ENCODE data around the gene PPP1R1A.
A peak's percentile ranks its signal among the peaks of the same experiment; 100 is the strongest.

The PPP1R1A gene, protein sequence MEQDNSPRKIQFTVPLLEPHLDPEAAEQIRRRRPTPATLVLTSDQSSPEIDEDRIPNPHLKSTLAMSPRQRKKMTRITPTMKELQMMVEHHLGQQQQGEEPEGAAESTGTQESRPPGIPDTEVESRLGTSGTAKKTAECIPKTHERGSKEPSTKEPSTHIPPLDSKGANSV

DNA sequence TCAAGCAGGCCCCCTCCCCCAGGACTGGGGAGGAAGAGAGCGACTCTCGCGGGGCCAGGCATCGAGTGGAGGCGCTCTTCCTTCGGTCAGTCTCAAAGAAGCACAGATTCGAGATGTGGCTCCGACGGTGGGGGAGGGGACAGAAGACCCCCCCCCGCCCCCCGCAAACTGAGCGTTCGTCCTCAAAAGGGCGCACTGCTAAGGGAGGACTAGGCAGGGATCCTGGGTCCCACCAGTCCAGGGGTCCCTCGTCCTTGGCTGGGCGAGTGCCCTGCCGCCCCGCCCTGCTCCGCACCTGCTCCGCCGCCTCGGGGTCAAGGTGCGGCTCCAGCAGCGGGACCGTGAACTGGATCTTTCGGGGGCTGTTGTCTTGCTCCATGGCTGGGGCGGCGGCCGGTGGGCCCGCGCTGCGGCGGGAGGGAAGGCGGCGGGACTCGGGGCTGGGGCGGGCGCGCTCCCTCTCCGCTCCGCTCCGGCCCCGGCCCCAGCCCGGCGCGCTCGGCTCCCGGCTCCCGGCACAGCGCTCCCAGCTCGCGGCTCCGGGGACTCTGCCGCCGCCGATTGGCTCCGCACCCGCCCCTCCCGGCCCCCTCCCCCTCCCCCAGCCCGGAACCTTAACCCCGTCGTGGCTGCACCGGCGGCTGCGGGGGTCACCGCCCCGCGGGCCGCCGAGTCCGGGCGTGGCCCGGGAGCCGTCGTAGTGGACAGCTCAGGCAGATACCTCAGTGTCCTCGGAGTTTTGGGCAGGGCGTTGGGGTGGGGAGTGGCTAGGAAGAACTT is at the start of gene PPP1R1A:
Gene PPP1R1A (minus strand): TSS at position 550 of the 780 bp plus-strand sequence. CDS start 171 bp downstream, at position 379.
- FAIRE-seq, result no peak

DNA sequence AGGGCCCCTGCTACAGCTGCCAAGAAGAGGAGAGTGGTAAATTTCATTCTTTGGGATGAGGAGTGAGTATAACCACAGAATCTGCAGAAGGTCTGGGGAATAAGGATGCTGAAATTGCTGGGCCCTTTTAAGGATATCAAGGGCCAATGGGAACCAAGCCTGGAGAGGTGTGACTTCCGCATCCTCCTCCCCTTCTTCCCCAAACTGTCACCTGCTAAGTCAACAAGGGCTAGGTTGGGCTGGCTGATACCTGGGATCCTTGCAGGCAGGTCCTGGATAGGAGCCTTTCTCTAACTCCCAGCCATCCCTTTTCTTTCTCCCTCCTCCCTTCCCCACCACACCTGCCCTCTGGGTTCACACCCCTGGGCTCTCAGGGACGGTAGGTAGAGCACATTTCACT is 46.3 kb upstream of the PPP1R1A start, which contains the start of gene LACRT:
Gene LACRT (minus strand): TSS at position 101 of the 400 bp plus-strand sequence. CDS start 54 bp downstream, at position 47.
- no peak for FAIRE-seq

DNA sequence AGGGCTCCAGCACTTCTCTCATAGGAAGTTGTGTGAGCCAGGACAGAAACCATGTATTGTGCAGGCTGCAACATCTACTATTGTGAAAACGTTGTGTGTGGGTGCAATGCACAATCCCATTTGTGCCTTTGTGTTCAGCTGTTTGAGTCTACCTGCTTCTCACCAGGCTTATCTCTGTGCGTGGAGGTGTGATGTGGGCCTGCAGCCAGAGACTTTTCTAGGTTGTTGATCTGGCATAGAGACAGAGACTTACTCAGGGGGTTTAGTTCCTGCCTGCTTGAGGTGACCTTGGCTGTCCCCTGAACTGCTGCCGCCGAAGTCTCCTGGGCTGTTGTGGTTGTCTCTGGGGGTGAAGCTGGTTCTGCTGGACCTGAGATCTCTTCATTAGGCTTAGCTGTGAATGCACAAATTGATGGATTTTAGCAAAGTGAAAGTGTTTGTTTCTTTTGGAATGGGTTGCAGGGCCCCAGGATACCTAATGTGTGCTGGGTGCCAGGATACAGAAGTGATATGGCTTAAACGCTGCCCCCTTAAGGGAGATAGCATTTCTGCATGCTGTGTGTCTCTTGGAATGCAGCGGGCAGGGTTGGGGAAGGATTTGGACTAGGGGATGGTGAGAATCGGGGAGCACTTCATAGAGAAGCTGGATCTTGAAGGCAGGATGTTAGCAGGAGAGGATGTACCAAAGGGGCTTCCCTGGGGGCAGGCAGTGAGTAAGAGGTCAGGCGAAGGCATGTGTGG is 43.7 kb upstream of the PPP1R1A start:
- FAIRE-seq, result no peak

DNA sequence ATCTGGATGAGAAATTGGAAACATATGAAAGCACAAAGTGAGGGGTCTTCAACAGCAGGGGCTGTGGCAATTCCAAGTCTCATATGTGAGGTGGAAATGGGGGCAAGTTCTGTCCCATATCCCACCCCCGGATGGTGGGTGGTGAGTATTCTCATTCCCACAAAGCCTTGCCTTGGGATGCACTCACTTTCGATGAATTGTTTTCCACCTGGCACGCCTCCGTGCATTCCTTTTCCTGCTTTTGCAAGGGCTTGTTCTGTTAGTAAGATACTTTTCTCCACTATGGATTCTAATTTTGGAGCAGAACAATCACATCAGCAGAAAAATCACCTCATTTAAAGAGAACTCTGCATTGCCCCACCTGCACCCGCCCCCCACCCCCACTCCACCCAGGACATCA is 43.1 kb upstream of the PPP1R1A start:
- no peak for FAIRE-seq

DNA sequence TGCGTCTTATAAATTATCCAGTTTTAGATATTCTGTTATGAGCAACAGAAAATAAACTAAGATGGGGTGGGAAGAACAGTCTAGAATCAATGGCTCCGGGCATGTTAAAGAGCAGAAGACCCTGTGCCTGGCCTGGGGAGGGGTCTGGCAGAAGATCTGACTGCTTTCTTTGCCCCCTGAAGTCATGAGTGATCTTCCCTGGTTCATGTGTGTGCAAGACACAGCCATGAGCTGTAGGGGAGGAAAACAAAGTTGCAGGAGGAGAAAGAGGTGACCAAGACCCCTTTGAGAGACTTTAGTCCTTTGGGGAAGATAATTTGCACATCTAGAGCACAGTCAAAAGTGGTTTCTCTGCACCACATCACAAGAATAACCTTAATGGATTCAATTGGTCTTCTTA is 41.5 kb upstream of the PPP1R1A start:
- no peak for FAIRE-seq

DNA sequence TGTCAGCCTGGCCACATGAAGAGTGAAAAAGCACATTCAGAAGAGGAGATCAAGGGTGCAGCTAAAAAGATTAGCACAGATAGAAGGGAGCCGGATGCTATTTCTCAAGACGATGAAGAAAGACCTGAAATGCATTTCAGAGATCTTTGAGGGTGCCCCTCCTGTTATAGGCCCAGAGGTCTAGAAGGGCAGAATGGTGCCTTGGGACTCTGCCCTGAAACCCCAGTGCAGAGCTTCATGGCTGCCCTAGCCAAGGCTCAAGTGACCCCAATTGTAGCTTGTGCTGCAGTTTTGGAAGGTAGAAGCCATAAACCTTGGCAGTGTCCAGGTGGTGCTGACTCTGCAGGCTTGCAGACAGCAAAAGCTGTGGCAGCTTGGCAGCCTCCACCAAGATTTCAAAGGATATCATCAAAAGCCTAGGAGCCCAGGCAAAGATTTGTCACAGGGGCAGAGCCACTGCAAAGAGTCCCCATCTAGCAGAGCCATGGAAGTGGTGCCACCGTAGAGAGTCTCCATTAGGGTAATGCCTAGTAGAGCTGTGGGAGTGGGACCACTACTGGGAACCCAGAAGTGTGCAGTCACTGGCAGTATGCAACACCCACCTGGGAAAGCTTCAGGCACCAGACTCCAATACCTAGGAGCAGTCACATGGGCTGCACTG is 39.9 kb upstream of the PPP1R1A start:
- no peak for FAIRE-seq

DNA sequence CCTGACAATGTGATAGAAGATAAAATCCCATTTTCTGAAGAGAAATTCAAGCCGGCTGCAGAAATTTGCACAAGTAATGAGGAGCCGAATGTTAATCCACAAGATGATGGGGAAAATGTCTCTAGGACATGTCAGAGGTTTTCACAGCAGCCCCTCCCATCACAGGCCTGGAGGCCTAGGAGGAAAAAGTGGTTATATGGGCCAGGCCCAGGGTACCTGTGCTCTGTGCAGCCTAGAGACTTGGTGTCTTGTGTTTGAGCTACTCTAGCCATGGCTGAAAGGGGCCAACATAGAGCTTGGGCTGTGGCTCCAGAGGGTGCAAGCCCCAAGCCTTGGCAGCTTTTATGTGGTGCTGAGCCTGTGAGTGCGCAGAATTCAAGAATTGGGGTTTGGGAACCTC is 38.8 kb upstream of the PPP1R1A start:
- FAIRE-seq, result no peak

DNA sequence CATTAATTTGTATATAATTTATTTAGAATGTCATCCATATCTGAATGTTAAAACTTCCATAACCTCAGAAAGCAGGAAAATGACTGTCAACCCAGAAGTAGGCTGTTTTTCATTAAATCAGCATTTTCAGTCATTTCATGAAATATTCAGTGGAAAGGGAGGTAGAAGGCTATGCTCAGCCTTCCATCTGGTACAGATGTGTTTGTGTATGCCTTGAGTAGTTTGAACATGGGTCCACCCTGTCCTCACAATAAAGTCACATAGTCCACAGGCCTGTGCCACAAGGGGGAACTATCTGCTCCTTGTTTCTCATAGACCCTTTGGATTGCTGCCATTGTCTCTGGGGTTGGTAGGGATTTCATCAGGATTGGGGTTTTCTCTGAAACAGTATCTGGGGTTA is 37.1 kb upstream of the PPP1R1A start:
- no peak for FAIRE-seq

DNA sequence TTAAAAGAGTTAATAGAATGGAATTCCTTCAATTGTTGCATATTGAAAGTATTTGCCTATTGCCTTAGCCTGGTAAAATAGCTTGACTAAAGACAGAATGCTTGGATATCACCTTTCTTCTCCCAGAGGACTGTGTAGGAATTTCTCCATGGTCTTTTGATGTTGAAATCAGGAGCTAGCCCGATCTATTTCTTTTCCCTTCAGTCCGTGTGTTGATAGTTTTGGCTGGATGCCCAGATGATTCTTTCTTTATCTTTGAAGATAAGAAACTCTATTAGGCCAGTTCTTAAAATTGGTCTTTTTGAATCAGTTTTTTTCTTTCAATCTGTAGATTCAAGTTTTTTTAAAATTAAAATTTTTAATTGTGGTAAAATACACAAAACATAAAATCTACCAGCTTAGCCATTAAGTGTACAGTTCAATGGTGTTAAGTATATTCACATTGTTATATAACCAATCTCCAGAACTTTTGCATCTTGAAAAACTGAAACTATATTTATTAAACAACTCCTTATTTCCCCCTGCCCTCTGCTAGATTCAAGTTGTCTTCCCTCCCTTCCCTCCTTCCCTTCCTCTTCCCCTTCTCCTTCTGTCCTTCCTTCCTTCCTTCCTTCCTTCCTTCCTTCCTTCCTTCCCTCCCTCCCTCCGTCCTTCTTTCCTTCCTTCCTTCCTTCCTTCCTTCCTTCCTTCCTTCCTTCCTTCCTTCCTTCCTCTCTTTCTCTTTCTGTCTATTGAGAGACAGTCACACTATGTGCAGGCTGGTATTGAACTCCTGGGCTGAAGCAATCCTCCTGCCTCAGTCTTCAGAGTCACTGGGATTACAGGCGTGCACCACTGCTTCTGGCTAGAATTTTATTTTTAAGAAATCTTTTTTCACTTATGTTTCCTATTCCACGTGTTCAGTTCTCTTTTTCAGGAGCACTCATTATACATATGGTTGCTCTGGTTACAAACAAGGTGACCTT is 36.1 kb upstream of the PPP1R1A start:
- no peak for FAIRE-seq

DNA sequence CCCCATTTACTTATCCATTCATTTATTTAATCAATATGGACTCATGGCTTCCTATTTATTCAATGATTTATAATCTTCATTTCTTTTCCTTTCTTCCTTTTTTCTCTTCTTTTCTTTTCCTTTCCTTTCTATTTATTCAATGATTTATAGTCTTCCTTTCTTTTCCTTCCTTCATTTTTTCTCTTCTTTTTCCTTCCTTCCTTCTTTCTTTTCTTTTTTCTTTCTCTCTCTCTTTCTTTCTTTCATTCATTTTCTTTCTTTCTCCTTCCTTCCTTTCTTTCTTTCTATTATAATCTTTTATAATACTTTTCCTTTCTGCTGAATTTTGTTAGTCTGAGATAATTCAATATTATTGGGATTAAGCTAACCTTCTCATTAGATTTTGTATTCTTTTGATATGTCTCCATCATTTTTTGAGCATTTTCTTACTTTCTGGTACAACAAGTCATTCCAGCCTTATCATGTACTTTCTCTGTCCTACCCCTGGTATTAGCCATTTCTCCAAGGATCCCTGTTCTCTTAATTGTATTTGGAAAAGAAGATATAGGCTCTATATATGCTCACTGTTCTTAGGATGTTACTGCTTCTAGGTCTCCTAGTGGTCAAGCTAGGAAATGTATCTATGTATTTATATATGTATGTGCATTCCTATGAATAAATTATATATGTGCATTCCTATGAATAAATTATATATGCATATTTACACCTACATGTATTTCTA is 34.2 kb upstream of the PPP1R1A start:
- FAIRE-seq, result peak; percentile 59

DNA sequence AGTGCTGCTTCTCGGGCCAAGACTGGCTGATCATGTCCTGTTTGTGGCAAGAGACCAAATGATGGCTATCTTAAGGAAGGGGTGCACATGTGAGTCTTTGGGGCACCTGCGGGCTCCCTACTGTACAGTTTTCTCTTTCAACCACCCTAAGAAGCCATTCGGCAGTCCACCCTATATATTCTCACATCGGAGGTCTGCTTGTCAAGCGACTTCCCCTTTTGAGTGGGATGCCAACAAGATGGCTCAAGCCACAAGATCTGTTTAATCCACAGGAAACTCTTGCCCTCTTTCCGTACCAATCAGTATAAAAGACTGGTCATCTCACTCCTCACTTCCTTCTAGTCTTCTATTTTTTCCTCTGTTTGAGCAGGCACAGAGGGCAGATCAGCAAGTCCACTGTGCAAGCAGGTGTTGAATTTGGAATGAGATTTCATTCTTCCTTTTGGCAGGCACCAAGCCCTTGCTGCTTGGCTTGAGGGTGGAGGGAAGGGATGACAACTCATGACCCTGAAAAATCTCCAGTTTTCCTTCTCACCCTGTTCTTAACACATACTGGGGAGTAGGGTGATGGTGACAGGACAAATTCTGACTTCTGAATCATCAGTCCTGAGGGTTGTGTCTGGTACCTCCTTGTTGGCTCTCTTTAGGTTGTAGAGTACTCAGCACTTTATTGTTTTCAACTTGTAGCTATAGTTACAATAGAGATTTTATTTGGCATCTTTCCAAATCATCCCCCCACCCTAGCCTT is 28.6 kb upstream of the PPP1R1A start:
- no peak for FAIRE-seq

DNA sequence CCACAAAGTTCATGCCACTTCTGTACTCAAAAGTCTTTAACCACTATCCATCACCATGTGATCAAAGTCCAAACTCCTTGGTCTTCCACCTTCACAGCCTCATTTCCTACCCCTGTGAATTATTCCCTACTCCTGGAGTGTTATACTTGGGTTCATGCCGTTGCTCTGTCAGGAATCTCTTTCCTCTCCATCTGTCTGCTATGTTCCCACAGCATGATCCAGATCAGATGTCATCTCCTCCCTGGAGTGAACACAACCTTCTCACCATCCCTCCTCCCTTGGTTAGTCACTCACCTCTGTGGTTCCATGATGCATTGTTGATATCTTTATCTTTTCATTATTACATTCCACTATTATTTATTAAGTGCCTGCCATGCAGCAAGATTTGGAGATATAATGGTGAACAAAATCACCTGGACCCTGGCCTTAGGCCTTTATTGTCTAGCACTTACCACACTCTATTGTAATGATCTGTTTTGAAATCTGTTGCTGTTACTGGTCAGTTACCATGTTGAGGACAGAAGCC is 23.8 kb upstream of the PPP1R1A start:
- FAIRE-seq, result no peak

DNA sequence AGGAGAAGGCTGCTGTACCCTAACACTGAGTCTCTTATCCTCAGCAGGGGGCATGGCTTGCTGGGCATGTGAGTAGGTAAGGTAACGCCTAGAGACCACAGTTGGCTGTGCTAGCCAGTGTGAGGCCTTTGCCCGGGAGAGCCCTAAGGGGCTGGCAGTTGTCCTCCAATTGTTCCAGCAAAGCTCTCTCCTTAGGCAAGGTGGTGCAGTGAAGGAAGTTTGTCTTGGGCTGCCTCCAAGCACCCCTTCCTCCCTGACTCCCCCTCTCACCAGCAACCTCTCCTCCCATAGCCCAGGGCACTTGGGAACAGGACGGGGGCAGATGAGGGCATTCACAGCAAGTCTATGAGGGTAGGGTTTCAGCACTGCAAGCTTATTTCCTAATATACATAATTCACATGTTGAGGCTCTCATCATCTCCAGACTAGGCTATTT is 23.3 kb upstream of the PPP1R1A start:
- no peak for FAIRE-seq

DNA sequence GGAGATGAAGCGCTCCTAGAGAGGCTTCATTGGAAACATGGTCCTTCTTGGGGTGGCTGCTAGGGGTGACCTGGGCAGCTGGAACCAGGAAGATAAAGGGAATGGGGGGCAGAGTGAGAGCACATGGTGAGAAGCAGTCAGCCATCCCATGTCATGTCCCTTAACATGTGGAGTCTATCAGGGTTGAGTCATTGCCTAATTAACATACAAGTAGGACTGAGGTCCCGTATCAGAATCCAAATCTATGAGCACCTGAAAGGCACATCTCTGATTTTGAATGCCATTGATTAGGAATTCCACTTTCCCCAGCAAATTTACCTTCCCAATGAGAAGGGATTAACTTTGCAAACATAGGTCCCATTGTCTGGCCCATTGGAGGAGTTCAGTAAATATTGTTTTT is 20.3 kb upstream of the PPP1R1A start:
- FAIRE-seq, result no peak

DNA sequence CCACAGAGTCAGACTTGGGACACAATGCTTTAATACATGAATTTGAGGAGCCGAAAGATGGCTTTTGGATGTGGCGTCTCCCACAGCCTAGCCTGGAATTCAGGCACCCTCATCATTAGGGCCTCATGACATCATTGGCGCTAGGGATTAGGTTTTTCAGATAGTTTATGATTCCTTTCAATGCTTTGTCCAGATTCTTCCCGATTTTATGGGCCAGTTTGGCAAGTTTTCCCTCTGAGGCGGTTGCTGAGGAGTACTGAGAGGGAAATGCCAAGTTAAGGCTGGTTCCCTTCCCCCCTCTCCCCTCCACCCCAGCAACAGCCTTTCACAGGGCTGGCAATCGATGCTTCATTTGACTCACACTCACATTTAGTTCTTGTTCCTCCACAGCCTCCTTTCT is 19.7 kb upstream of the PPP1R1A start:
- no peak for FAIRE-seq

DNA sequence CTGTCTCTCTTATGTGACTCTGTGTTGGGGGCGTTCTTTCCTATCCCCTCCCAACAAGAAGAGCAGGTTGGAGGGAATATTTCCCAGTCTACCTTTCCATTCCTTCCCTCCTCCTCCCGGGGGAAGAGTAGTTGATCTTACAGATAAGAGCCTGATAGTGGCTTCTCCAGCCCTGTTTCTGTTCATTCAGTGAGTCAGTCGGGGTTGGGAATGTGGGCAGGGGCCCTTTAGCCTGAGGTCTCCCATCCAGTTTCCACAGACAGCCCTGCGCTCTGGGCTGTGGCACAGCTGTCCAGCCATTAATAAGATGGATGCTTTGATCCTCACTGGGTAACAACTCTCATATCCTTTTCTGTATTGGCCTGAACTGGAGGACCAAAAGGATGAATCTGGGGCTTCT is 18.1 kb upstream of the PPP1R1A start:
- no peak for FAIRE-seq

DNA sequence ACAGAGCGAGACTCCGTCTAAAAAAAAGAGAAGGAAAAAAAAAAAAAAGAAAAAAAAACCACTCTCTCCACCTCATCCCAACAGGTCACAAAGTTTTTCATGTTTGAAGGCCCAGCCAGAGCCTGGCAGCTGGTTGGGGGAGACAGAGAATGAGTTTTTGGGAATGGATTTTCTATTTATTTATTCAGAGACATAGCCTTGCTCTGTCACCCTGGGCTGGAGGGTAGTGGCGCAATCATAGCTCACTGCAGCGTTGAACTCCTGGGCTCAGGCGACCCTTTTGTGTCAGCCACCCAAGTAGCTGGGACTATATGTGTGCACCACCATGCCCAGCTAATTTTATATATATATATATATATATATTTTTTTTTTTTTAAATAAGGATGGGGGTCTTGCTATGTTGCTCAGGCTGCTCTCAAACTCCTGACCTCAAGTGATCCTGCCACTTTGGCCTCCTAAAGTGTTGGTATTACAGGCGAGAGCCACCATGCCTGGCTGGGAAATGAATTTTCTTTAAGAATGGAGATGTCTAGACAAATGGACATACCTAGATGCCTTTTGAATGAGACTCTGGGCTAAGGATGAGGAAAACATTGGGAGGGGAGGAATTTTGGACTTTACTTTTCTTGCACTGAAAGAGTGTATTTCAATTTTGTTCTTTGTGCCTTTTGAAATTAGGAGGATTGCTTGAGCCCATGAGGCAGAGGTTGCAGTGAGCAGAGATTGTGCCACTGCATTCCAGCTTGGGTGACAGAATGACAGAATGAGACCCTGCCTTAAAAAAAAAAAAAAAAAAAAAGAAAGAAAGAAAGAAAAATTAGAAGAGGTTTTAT is 16.9 kb upstream of the PPP1R1A start:
- no peak for FAIRE-seq

DNA sequence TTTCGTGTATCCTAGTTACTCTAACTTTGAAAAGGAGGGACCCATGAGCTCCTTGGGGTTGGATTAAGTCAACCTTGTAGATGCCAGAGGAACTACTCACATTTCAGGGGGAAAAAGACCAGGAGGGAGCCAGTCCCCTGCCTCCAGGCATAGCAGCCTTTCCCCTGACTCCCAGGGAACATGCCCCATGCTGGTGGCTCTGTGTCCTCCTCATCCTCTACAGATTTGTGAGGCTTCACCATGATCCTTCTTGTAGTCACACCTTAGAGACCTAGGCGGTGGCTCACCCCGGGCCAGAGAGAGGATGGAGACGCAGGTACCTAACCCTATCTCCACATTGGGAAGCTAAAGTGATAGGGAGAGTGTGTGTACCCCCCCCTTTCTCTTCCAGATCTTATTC is 16.0 kb upstream of the PPP1R1A start:
- FAIRE-seq, result no peak

DNA sequence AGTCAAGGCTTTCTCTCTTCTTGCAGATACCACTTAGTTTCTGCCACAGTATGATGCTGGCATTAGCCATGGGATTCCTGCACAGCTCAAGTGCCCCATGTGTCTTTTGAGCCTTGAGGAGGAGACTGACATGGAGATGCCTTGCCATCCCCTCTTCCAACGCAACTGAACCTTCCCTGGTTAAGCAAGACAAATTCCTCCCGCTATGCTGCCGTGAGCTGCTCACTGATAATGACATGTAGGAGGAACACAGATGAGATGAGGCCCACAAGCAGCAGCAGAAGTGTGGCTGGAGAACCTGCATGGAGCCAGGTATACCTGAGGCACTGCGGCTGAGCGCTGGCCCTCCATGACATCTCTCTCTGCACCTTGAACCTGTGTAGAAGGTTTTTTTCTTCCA is 15.4 kb upstream of the PPP1R1A start:
- no peak for FAIRE-seq

All from G401.6 (cell line).